GM19395 (cell line): Measurements from ENCODE around the gene HDAC9.
"Not testable (repeated sequence)": the region's sequence is repeated elsewhere in the genome, so short reads cannot be mapped to it uniquely, and the experiment has no call there.

Experiments
- ATAC-seq: cut with Tn5 transposase; IDR thresholded peaks from one replicate; pipeline ENCODE4 v1.9.1; 2021; ENCODE audit warnings: mild to moderate bottlenecking, moderate library complexity; ENCODE audit not compliant: unreplicated experiment

HDAC9 gene

GRCh38 chr7:18936265-18936664, 440.7 kb downstream of the HDAC9 start:
- no peak for ATAC-seq

GRCh38 chr7:18939771-18940592, 444.4 kb downstream of the HDAC9 start:
- ATAC-seq: no peak

GRCh38 chr7:18940593-18941134, 445.1 kb downstream of the HDAC9 start:
- ATAC-seq: no peak

GRCh38 chr7:18941207-18941606, 445.7 kb downstream of the HDAC9 start:
- no peak for ATAC-seq

GRCh38 chr7:18948521-18948920, 453.0 kb downstream of the HDAC9 start:
- no peak for ATAC-seq

- no peak for ATAC-seq
Measured at GRCh38 chr7:18952846-18953245, 457.3 kb downstream of the HDAC9 start.

- ATAC-seq: no peak
Measured at GRCh38 chr7:18958627-18959026, 463.1 kb downstream of the HDAC9 start.

GRCh38 chr7:18960725-18961124, 465.2 kb downstream of the HDAC9 start:
- ATAC-seq: no peak

GRCh38 chr7:18962031-18962430, 466.5 kb downstream of the HDAC9 start:
- no peak for ATAC-seq

- ATAC-seq: no peak
Measured at GRCh38 chr7:18965657-18966056, 470.1 kb downstream of the HDAC9 start.

- ATAC-seq: not testable (repeated sequence)
Measured at GRCh38 chr7:18967755-18968154, 472.2 kb downstream of the HDAC9 start.

GRCh38 chr7:18971839-18972238, 476.3 kb downstream of the HDAC9 start:
- no peak for ATAC-seq

- no peak for ATAC-seq
Measured at GRCh38 chr7:18974803-18975202, 479.3 kb downstream of the HDAC9 start.

GRCh38 chr7:18975276-18975675, 479.7 kb downstream of the HDAC9 start:
- no peak for ATAC-seq

- no peak for ATAC-seq
Measured at GRCh38 chr7:18975689-18976280, 480.2 kb downstream of the HDAC9 start.

- ATAC-seq: no peak
Measured at GRCh38 chr7:18976715-18977471, 481.3 kb downstream of the HDAC9 start.

GRCh38 chr7:18978108-18978495, 482.6 kb downstream of the HDAC9 start:
- no peak for ATAC-seq

GRCh38 chr7:18990700-18991099, 495.2 kb downstream of the HDAC9 start:
- not testable (repeated sequence) for ATAC-seq

GRCh38 chr7:18993933-18994668, 498.6 kb downstream of the HDAC9 start:
- ATAC-seq: no peak

GRCh38 chr7:18995270-18995671, 499.7 kb downstream of the HDAC9 start:
- no peak for ATAC-seq
